H1 (cell line): Measurements from ENCODE around the gene GRID2. TPM values are rescaled to one million over a fixed set of nuclear protein-coding genes. Genes with fewer than 3 reads are reported as not detected.

Experiments
- CTCF ChIA-PET: fragments of 300-600 bp; sonication (Branson Sonifier 250); formaldehyde crosslinking; loops from one replicate; lab custom pipeline; 2021; ENCODE audit not compliant: partially characterized antibody; lab: Charles Lee
- POLR2A ChIA-PET: fragments of 300-600 bp; sonication (Branson Sonifier 250); formaldehyde crosslinking; loops from one replicate; lab custom pipeline; 2021; ENCODE audit warnings: inconsistent platforms; ENCODE audit not compliant: partially characterized antibody; lab: Charles Lee
- DNase-seq, 2 experiments: peaks; one replicate each; pipeline versions ENCODE4 v3.0.0 to v3.0.0-alpha.2; 2010 to 2022; ENCODE audit warnings: low spot score in 2 of 2, low read depth in 1 of 2, mixed read lengths in 1 of 2
- FAIRE-seq: peaks from 2 replicates; lab custom pipeline; 2011; peaks lifted over from hg19 to GRCh38; lab: Jason Lieb, UNC
- H2AFZ ChIP-seq: 2 replicates; pipeline ENCODE4 v1.8.1; 2012; ENCODE audit warnings: low read length, inconsistent platforms
- H2AK5ac ChIP-seq: 2 replicates; pipeline ENCODE4 v1.6.1; 2013; ENCODE audit warnings: low read depth, low read length
- H2BK120ac ChIP-seq: replicated peaks from 2 replicates; pipeline ENCODE3; 2013; ENCODE audit warnings: low read depth, low read length, inconsistent platforms
- H2BK12ac ChIP-seq: 2 replicates; pipeline ENCODE4 v1.6.1; 2013; ENCODE audit warnings: low read depth, low read length
- H2BK15ac ChIP-seq: 2 replicates; pipeline ENCODE4 v1.6.1; 2013; ENCODE audit warnings: low read length
- H2BK20ac ChIP-seq: 2 replicates; pipeline ENCODE4 v1.6.1; 2013; ENCODE audit warnings: low read length
- H2BK5ac ChIP-seq: 2 replicates; pipeline ENCODE4 v1.6.1; 2013; ENCODE audit warnings: low read depth, low read length
- H3K14ac ChIP-seq: 2 replicates; pipeline ENCODE4 v1.6.1; 2013; ENCODE audit warnings: inconsistent platforms; ENCODE audit not compliant: insufficient read length
- H3K18ac ChIP-seq: 2 replicates; pipeline ENCODE4 v1.6.1; 2013; ENCODE audit warnings: low read length; ENCODE audit errors: extremely low read depth
- H3K23ac ChIP-seq: 2 replicates; pipeline ENCODE4 v1.6.1; 2013; ENCODE audit warnings: inconsistent platforms; ENCODE audit not compliant: insufficient read length
- H3K23me2 ChIP-seq: 2 replicates; pipeline ENCODE4 v1.6.1; 2013; ENCODE audit warnings: low read depth, low read length
- H3K27ac ChIP-seq: 2 replicates; pipeline ENCODE4 v1.6.1; 2011; ENCODE audit warnings: low read depth, low read length, inconsistent platforms
- H3K27me3 ChIP-seq, 4 experiments: replicated peaks in 1 of 4; 1 replicate in 1 of 4; 2 replicates in 3 of 4; pipeline versions ENCODE4 v1.6.1 to v1.8.1; 2011 to 2013; ENCODE audit warnings: low read length in 3 of 4, mild to moderate bottlenecking in 3 of 4, inconsistent platforms in 2 of 4, mixed read lengths in 2 of 4, moderate library complexity in 1 of 4; ENCODE audit not compliant: control insufficient read depth in 3 of 4, insufficient read depth in 3 of 4; ENCODE audit errors: extremely low read depth in 1 of 4
- H3K36me3 ChIP-seq, 4 experiments: 2 replicates each; pipeline versions ENCODE4 v1.6.1 to v1.8.1; 2011 to 2013; ENCODE audit warnings: mild to moderate bottlenecking in 4 of 4, low read length in 3 of 4, moderate library complexity in 2 of 4, control low read depth in 1 of 4, inconsistent platforms in 1 of 4; ENCODE audit not compliant: insufficient read depth in 4 of 4, control insufficient read depth in 2 of 4
- H3K4ac ChIP-seq: replicated peaks from 2 replicates; pipeline ENCODE3; 2013; ENCODE audit warnings: low read length, low read depth, mixed read lengths, inconsistent platforms; ENCODE audit not compliant: insufficient read length
- H3K4me1 ChIP-seq, 4 experiments: replicated peaks in 1 of 4; 1 replicate in 1 of 4; 2 replicates in 3 of 4; pipeline versions ENCODE4 v1.6.1 to v1.8.1; 2011 to 2013; ENCODE audit warnings: low read length in 3 of 4, inconsistent platforms in 2 of 4, mixed read lengths in 1 of 4; ENCODE audit not compliant: insufficient read depth in 4 of 4, control insufficient read depth in 3 of 4
- H3K4me2 ChIP-seq, 2 experiments: 2 replicates each; pipeline versions ENCODE4 v1.6.1 to v1.8.1; 2011 to 2013; ENCODE audit warnings: low read depth in 2 of 2, low read length in 2 of 2, control low read depth in 1 of 2, inconsistent platforms in 1 of 2, mild to moderate bottlenecking in 1 of 2; ENCODE audit not compliant: insufficient read depth in 1 of 2
- H3K4me3 ChIP-seq, 4 experiments: fragments of 200-600, 300-600 bp in 1 of 4; sonication (generic), shearing (Covaris generic), sonication (Bioruptor Twin) in 1 of 4; 2 replicates each; pipeline versions ENCODE4 v1.5.1 to v1.8.1; 2011 to 2016; ENCODE audit warnings: low read length in 4 of 4, low read depth in 3 of 4, control low read depth in 2 of 4, inconsistent platforms in 2 of 4, mild to moderate bottlenecking in 2 of 4, mixed read lengths in 1 of 4, moderate library complexity in 1 of 4; ENCODE audit not compliant: insufficient read depth in 2 of 4; ENCODE audit errors: extremely low read depth in 1 of 4
- H3K56ac ChIP-seq: replicated peaks from 2 replicates; pipeline ENCODE3; 2013; ENCODE audit warnings: low read depth, mild to moderate bottlenecking, mixed read lengths, low read length, inconsistent platforms; ENCODE audit not compliant: insufficient read length
- H3K79me1 ChIP-seq: 2 replicates; pipeline ENCODE4 v1.6.1; 2013; ENCODE audit warnings: low read depth, low read length, control low read depth
- H3K79me2 ChIP-seq, 2 experiments: 2 replicates each; pipeline versions ENCODE4 v1.6.1 to v1.8.1; 2012 to 2013; ENCODE audit warnings: low read length in 2 of 2, mild to moderate bottlenecking in 2 of 2, inconsistent platforms in 1 of 2; ENCODE audit not compliant: insufficient read depth in 2 of 2, control insufficient read depth in 1 of 2
- H3K9ac ChIP-seq, 4 experiments: replicated peaks in 1 of 4; 1 replicate in 1 of 4; 2 replicates in 3 of 4; pipeline versions ENCODE4 v1.6.1 to v1.8.1; 2011 to 2013; ENCODE audit warnings: low read depth in 3 of 4, low read length in 3 of 4, control low read depth in 2 of 4, mild to moderate bottlenecking in 2 of 4, moderate library complexity in 2 of 4, inconsistent platforms in 1 of 4; ENCODE audit errors: extremely low read depth in 1 of 4
- H3K9me3 ChIP-seq, 2 experiments: 2 replicates each; pipeline versions ENCODE4 v1.6.1 to v1.8.1; 2012 to 2013; ENCODE audit warnings: mild to moderate bottlenecking in 2 of 2, moderate library complexity in 2 of 2, control low read depth in 1 of 2, inconsistent platforms in 1 of 2, low read depth in 1 of 2, low read length in 1 of 2, mixed read lengths in 1 of 2; ENCODE audit not compliant: insufficient read depth in 2 of 2
- H4K20me1 ChIP-seq, 2 experiments: replicated peaks in 1 of 2; 2 replicates each; pipeline versions ENCODE3 to v1.8.1; 2011 to 2013; ENCODE audit warnings: inconsistent platforms in 2 of 2, low read length in 2 of 2, mild to moderate bottlenecking in 1 of 2; ENCODE audit not compliant: insufficient read depth in 2 of 2, control insufficient read depth in 1 of 2
- H4K5ac ChIP-seq: 2 replicates; pipeline ENCODE4 v1.6.1; 2013; ENCODE audit warnings: low read length, low read depth, mixed read lengths, inconsistent platforms; ENCODE audit not compliant: insufficient read length
- H4K8ac ChIP-seq: 2 replicates; pipeline ENCODE4 v1.8.0; 2013; ENCODE audit warnings: mild to moderate bottlenecking, moderate library complexity, low read length, inconsistent platforms; ENCODE audit not compliant: insufficient read depth; ENCODE audit errors: extremely low read depth
- H4K91ac ChIP-seq: replicated peaks from 2 replicates; pipeline ENCODE3; 2013; ENCODE audit warnings: low read length, mixed read lengths, inconsistent platforms; ENCODE audit not compliant: insufficient read length
- CBX8 ChIP-seq: fragments of 300-800, 300-1000 bp; sonication (generic); IDR thresholded peaks from 2 replicates; pipeline ENCODE4 v1.7.1; 2016; ENCODE audit warnings: low read depth, low read length, borderline replicate concordance
- CHD2 ChIP-seq: IDR thresholded peaks from 2 replicates; pipeline ENCODE4 v1.6.1; 2012; ENCODE audit warnings: low read length, improper control_type of control experiment
- PHF8 ChIP-seq: fragments of 200-600 bp; sonication (generic); conservative IDR thresholded peaks from 2 replicates; pipeline ENCODE4 v1.7.1; 2012; ENCODE audit warnings: low read depth, mild to moderate bottlenecking, inconsistent platforms, low read length, moderate library complexity
- RNF2 ChIP-seq: fragments of 200-900, 300-1000 bp; sonication (generic); IDR thresholded peaks from 2 replicates; pipeline ENCODE4 v1.7.1; 2016; ENCODE audit warnings: borderline replicate concordance, low read depth, mild to moderate bottlenecking, antibody characterized with exemption, low read length; ENCODE audit not compliant: poor library complexity, severe bottlenecking; ENCODE audit errors: missing control alignments
- WGBS, 2 experiments: shearing (Covaris generic) in 1 of 2; methylation state at CpG; one replicate each; pipeline versions ENCODE4 v1.1.6 to v1.1.7; 2013 to 2015; ENCODE audit warnings: low lambda C conversion rate in 2 of 2, mixed read lengths in 2 of 2, inconsistent platforms in 1 of 2, low coverage in 1 of 2, missing lambda C conversion rate in 1 of 2; ENCODE audit not compliant: insufficient replicate concordance in 2 of 2, insufficient coverage in 1 of 2, insufficient read length in 1 of 2; ENCODE audit errors: extremely low coverage in 1 of 2, missing lambda C conversion rate in 1 of 2; 5-methylcytosine and 5-hydroxymethylcytosine counted together
- polyA plus RNA-seq, 7 experiments: library from polyadenylated mRNA; depleted of rRNA in 3 of 7; stranded (reverse) in 5 of 7; unstranded in 2 of 7; fragments of >200 nt in 5 of 7; fragments of 200-250 nt in 2 of 7; gene quantifications; 1 replicate in 5 of 7; 2 replicates in 1 of 7; 4 replicates in 1 of 7; pipeline versions ENCODE4 v1.2.1 to v1.2.3, GENCODE V29; 2011 to 2013; ENCODE audit warnings: missing spikeins in 2 of 7, mixed read lengths in 2 of 7
- total RNA-seq: library from RNA; stranded (reverse); fragmentation: NEBNext Ultra II Directional; extraction: Animal tissue kit (Norgen Biotek cat#: 25700); gene quantifications from 2 replicates; pipeline ENCODE4 v1.2.1, GENCODE V29; 2021

Gene GRID2
- total and polyA plus RNA-seq, 2 of the 8 experiments (the other 6 are each of a cell fraction or from before 2014, with no cell fraction given) = 31.1 to 81.9 TPM

- DNase-seq (no peak), FAIRE-seq (no peak)
- no peak overlapping the region for H4K91ac ChIP-seq
- no peak overlapping the region for H3K4me2 ChIP-seq
- no peaks in the 10 kb centered on the region for H3K23me2 ChIP-seq
- H3K9me3 ChIP-seq = no peaks in the 10 kb centered on the region
- H3K23ac ChIP-seq = no peak overlapping the region
- no peak overlapping the region for H2BK120ac ChIP-seq
- no peak overlapping the region for H3K14ac ChIP-seq
- H3K18ac ChIP-seq = no peak overlapping the region
- no peak overlapping the region for H3K9ac ChIP-seq
- H2BK20ac ChIP-seq = no peak overlapping the region
- H3K4me3 ChIP-seq = no peak overlapping the region
- POLR2A ChIA-PET = no interaction called here
- H2BK5ac ChIP-seq = no peak overlapping the region
- H3K4ac ChIP-seq = no peak overlapping the region
- H3K36me3 ChIP-seq = no peaks in the 10 kb centered on the region
- no peak overlapping the region for H2AFZ ChIP-seq
- H2BK15ac ChIP-seq = no peak overlapping the region
- no peak overlapping the region for H4K8ac ChIP-seq
- 95% methylated on average over 1 of the region's 1 CpG; no CpG with 5 or more reads in 1 of the 2 experiments for WGBS, 2 experiments
- H4K5ac ChIP-seq = no peak overlapping the region
- TF ChIP-seq CHD2 (no peak), PHF8 (no peak), RNF2 (no peak), CBX8 (no peak)
- no peak overlapping the region for H2AK5ac ChIP-seq
- H3K27me3 ChIP-seq = no peaks in the 10 kb centered on the region
- CTCF ChIA-PET = interaction anchor here (0.8 to 1.4 kb wide), 3 partner anchors 27 to 109 kb away, joined by 3 to 4 read pairs (median 3); no protein-coding TSS in a partner anchor
- no peaks in the 10 kb centered on the region for H3K79me1 ChIP-seq
- peaks cover 0 to 3% (median 0%) of the 10 kb centered on the region in 4 experiments; a peak in 1 of 7 replicates for H3K4me1 ChIP-seq
- H3K79me2 ChIP-seq = no peaks in the 10 kb centered on the region
- H3K27ac ChIP-seq = no peak overlapping the region
- no peaks in the 10 kb centered on the region for H4K20me1 ChIP-seq
- no peak overlapping the region for H3K56ac ChIP-seq
- H2BK12ac ChIP-seq = no peak overlapping the region
Measured at GRCh38 chr4:93743635-93744034, 1439.9 kb downstream of the GRID2 start.
